Measurements from ENCODE around the gene BCKDHB.

DNA sequence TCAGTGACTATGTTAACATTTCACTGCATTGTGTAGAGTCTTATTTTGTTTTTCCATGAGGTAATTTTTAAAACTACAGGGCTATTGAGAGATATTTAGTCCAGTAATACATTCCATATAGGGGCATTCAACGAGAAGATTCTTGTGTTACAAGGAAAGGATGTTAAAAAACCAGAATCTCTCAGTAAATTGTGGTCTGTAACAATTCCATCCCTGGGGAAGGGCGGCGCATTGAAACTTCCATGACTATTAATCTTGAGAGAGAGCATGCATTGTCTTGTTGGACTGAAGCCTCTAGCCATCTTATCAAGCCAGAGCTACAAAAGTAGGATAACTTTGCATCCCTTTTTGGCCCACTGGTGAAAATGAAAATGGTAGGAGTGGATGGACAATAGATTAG, 119.7 kb downstream of the BCKDHB start:
- TF ChIP-seq, protein P1, sequence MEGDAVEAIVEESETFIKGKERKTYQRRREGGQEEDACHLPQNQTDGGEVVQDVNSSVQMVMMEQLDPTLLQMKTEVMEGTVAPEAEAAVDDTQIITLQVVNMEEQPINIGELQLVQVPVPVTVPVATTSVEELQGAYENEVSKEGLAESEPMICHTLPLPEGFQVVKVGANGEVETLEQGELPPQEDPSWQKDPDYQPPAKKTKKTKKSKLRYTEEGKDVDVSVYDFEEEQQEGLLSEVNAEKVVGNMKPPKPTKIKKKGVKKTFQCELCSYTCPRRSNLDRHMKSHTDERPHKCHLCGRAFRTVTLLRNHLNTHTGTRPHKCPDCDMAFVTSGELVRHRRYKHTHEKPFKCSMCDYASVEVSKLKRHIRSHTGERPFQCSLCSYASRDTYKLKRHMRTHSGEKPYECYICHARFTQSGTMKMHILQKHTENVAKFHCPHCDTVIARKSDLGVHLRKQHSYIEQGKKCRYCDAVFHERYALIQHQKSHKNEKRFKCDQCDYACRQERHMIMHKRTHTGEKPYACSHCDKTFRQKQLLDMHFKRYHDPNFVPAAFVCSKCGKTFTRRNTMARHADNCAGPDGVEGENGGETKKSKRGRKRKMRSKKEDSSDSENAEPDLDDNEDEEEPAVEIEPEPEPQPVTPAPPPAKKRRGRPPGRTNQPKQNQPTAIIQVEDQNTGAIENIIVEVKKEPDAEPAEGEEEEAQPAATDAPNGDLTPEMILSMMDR (IDR thresholded peaks at IDR 0.05): no peak
- no peak for TF ChIP-seq POLR2A (IDR thresholded peaks at IDR 0.05)

All from lower leg skin (tissue), 3 donors.